ENCODE results near the gene SYTL5. TPM values are rescaled to one million over a fixed set of nuclear protein-coding genes. Genes with fewer than 3 reads are reported as not detected.

The SYTL5 gene
- total RNA-seq, 1 donor from 2014 or later, result 2.7 TPM

DNA sequence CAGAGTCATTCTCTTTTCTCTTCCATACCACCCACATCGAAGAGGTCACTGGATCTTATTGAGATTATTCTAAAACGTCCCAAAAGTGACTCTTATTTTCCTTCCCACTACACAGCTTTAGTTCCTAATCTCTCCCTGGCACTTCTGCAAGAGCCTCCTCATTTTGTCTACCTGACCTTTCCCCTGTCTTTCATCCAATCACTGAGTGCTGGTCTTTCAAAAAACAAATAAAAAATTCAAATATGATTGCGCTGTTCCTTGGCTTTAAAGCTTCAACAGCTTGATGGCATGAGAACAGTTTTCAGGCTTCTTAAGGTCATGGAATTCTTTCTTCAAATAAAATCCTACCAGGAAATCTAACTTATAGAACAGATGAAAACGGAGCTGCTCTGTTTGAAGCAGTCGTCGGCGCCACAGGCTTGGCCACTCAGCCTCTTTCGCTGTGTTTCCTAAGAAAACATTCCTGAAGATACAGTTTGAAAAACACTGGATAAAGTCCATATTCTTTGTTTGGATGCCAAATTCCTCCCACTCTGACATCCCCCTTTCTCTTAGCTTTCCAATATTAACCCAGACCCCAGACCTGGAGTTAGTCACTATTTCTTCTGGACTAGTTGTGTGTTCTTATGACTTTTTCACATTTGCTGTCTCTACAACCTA lies 12.5 kb downstream of the SYTL5 start:
- H3K27me3 Mint-ChIP-seq (ENCODE audit: unreplicated experiment), result no peaks in the 10 kb centered on the region
- peaks cover 15% of the 10 kb centered on the region for H3K4me1 Mint-ChIP-seq (ENCODE audit: unreplicated experiment)
- H3K27ac Mint-ChIP-seq (ENCODE audit: unreplicated experiment), result peak overlapping the region; percentile 78

DNA sequence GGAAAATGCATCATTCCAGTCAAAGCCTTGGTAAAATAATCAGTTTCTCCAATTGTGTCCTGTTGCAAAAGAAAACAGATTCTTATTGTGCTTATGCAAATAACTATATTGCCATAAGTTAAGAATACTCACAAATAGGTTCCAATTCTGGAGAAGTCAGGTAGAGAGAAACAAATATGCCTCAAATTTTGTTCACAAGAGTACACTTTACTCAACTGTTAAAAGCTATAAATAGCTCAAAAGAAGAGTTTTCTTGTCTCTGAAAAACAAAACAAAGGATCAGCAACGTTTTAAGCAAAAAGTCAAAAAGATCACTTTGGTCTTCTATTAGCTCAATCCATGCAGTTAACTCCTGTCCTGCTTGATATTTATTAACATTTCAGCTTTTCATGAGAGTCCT lies 21.9 kb downstream of the SYTL5 start:
- H3K4me3 Mint-ChIP-seq (ENCODE audit: unreplicated experiment), result no peak overlapping the region
- DNase-seq (ENCODE audit: extremely low spot score, unreplicated experiment), result no peak
- no peaks in the 10 kb centered on the region for H3K36me3 Mint-ChIP-seq (ENCODE audit: unreplicated experiment)
- H3K27ac Mint-ChIP-seq (ENCODE audit: unreplicated experiment), result no peak overlapping the region
- TF ChIP-seq, protein P1, sequence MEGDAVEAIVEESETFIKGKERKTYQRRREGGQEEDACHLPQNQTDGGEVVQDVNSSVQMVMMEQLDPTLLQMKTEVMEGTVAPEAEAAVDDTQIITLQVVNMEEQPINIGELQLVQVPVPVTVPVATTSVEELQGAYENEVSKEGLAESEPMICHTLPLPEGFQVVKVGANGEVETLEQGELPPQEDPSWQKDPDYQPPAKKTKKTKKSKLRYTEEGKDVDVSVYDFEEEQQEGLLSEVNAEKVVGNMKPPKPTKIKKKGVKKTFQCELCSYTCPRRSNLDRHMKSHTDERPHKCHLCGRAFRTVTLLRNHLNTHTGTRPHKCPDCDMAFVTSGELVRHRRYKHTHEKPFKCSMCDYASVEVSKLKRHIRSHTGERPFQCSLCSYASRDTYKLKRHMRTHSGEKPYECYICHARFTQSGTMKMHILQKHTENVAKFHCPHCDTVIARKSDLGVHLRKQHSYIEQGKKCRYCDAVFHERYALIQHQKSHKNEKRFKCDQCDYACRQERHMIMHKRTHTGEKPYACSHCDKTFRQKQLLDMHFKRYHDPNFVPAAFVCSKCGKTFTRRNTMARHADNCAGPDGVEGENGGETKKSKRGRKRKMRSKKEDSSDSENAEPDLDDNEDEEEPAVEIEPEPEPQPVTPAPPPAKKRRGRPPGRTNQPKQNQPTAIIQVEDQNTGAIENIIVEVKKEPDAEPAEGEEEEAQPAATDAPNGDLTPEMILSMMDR (IDR thresholded peaks at IDR 0.05), result no peak
- H3K27me3 Mint-ChIP-seq (ENCODE audit: unreplicated experiment), result no peaks in the 10 kb centered on the region
- peaks cover 7% of the 10 kb centered on the region for H3K9me3 Mint-ChIP-seq (ENCODE audit: unreplicated experiment)
- no peaks in the 10 kb centered on the region for H3K4me1 Mint-ChIP-seq (ENCODE audit: unreplicated experiment)

More for the DNA sequence above, 12.5 kb downstream of the SYTL5 start:
- Mint-ChIP-seq H3K36me3 (ENCODE audit: unreplicated experiment) (no peaks in the 10 kb centered on the region), H3K9me3 (ENCODE audit: unreplicated experiment) (peaks cover 4% of the 10 kb centered on the region), H3K4me3 (ENCODE audit: unreplicated experiment) (peak overlapping the region; percentile 1)
- TF ChIP-seq, protein P1 (IDR thresholded peaks at IDR 0.05), result no peak
- no peak for DNase-seq (ENCODE audit: extremely low spot score, unreplicated experiment)

DNA sequence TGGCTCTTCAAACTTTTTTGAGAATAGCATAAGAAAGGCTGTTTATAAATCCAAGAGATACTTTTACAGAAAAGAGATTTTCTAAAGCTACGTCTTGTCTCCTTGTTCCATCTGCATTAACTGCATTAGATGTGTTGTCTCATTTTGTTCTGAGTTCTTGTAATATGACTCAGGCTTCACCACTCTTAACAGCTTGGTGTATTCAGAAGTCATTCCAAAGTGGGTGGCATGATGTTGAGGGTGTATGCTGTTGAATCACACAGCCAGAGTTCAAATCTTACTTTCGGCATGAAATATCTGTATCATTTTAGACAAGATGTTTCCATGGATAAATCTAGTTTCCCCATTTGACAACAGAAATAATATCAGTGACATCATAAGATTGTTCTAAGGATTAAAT lies 30.1 kb downstream of the SYTL5 start:
- TF ChIP-seq, protein P1 (IDR thresholded peaks at IDR 0.05), result no peak
- Mint-ChIP-seq H3K4me1 (ENCODE audit: unreplicated experiment) (no peaks in the 10 kb centered on the region), H3K36me3 (ENCODE audit: unreplicated experiment) (no peaks in the 10 kb centered on the region), H3K27me3 (ENCODE audit: unreplicated experiment) (no peaks in the 10 kb centered on the region), H3K27ac (ENCODE audit: unreplicated experiment) (no peak overlapping the region), H3K9me3 (ENCODE audit: unreplicated experiment) (peaks cover 19% of the 10 kb centered on the region), H3K4me3 (ENCODE audit: unreplicated experiment) (no peak overlapping the region)
- DNase-seq (ENCODE audit: extremely low spot score, unreplicated experiment), result no peak

DNA sequence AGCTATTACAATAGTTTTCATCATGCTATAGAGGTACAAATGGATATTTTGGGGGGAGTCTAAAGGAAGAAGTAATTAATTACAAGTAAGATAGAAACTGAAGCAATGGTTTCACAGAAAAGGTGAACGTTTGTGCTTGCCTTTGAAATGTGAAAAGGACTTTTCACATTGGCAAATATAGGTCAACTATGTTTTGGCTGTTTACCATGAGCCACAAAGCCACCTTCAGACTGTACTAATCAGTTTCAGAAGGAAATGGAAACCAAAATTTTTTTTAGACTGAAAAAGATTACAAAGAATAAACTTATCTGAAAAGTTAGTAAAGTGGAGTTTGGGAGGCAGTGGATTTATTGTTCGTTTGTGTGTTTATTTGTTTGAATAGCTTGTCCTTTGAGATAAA lies 32.1 kb downstream of the SYTL5 start:
- H3K27me3 Mint-ChIP-seq (ENCODE audit: unreplicated experiment), result no peaks in the 10 kb centered on the region
- no peak overlapping the region for H3K27ac Mint-ChIP-seq (ENCODE audit: unreplicated experiment)
- TF ChIP-seq, protein P1 (IDR thresholded peaks at IDR 0.05), result no peak
- peaks cover 16% of the 10 kb centered on the region for H3K9me3 Mint-ChIP-seq (ENCODE audit: unreplicated experiment)
- no peak overlapping the region for H3K4me3 Mint-ChIP-seq (ENCODE audit: unreplicated experiment)
- DNase-seq (ENCODE audit: extremely low spot score, unreplicated experiment), result no peak
- no peaks in the 10 kb centered on the region for H3K4me1 Mint-ChIP-seq (ENCODE audit: unreplicated experiment)
- no peaks in the 10 kb centered on the region for H3K36me3 Mint-ChIP-seq (ENCODE audit: unreplicated experiment)

DNA sequence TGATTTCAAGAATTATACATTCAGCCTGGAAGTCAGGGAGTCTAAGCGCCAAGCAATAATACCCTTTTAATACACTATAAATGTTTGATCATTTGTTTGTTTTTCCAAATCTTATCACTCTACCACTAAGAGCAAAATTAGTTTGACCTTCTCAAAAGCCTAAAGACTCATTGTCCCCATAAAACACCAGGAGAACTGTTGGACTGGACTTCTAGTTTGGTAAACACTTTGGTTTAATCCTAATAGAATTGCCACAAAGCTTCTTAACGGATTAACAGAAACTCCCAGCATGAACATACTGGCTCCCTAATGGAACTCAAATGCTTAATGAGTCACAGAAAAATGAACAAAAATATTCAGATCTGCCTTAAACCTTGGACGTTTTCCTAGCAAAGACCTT lies 34.9 kb downstream of the SYTL5 start:
- Mint-ChIP-seq H3K4me3 (ENCODE audit: unreplicated experiment) (no peak overlapping the region), H3K27me3 (ENCODE audit: unreplicated experiment) (no peaks in the 10 kb centered on the region), H3K4me1 (ENCODE audit: unreplicated experiment) (no peaks in the 10 kb centered on the region), H3K36me3 (ENCODE audit: unreplicated experiment) (no peaks in the 10 kb centered on the region), H3K9me3 (ENCODE audit: unreplicated experiment) (peaks cover 13% of the 10 kb centered on the region), H3K27ac (ENCODE audit: unreplicated experiment) (no peak overlapping the region)
- no peak for DNase-seq (ENCODE audit: extremely low spot score, unreplicated experiment)
- TF ChIP-seq, protein P1 (IDR thresholded peaks at IDR 0.05), result no peak

Data from osteocyte (in vitro differentiated cells).